Measurements from ENCODE around the gene OLFM1. TPM values are rescaled to one million over a fixed set of nuclear protein-coding genes. Genes with fewer than 3 reads are reported as not detected.

Gene OLFM1
- total RNA-seq, 2 donors from 2014 or later, result 7.6 to 9.7 TPM

GRCh38 chr9:135119496-135120064 is 32.1 kb downstream of the OLFM1 start:
- H3K27me3 ChIP-seq, result no peaks in the 10 kb centered on the region
- no peak overlapping the region for H3K27ac ChIP-seq
- H3K36me3 ChIP-seq, result no peaks in the 10 kb centered on the region
- no peaks in the 10 kb centered on the region for H3K4me1 ChIP-seq
- no peak overlapping the region for H3K4me3 ChIP-seq
- TF ChIP-seq CTCF (IDR thresholded peaks at IDR 0.05), result no peak
- no peak for DNase-seq (ENCODE audit: low spot score)
- no peaks in the 10 kb centered on the region for H3K9me3 ChIP-seq

- no peak for DNase-seq (ENCODE audit: low spot score)
Measured at GRCh38 chr9:135120249-135120648, 32.8 kb downstream of the OLFM1 start.

GRCh38 chr9:135122316-135122715 is 34.8 kb downstream of the OLFM1 start:
- no peak for DNase-seq (ENCODE audit: low spot score)
- Histone ChIP-seq H3K4me1 (no peaks in the 10 kb centered on the region), H3K4me3 (no peak overlapping the region), H3K36me3 (no peaks in the 10 kb centered on the region), H3K27me3 (no peaks in the 10 kb centered on the region), H3K9me3 (no peaks in the 10 kb centered on the region), H3K27ac (no peak overlapping the region)
- TF ChIP-seq CTCF (IDR thresholded peaks at IDR 0.05), result no peak

More at GRCh38 chr9:135120249-135120648, 32.8 kb downstream of the OLFM1 start:
- no peaks in the 10 kb centered on the region for H3K9me3 ChIP-seq
- H3K27me3 ChIP-seq, result no peaks in the 10 kb centered on the region
- no peak for TF ChIP-seq CTCF (IDR thresholded peaks at IDR 0.05)
- no peaks in the 10 kb centered on the region for H3K4me1 ChIP-seq
- H3K4me3 ChIP-seq, result no peak overlapping the region
- H3K36me3 ChIP-seq, result no peaks in the 10 kb centered on the region
- no peak overlapping the region for H3K27ac ChIP-seq

- no peaks in the 10 kb centered on the region for H3K4me1 ChIP-seq
Measured at GRCh38 chr9:135123126-135123772, 35.8 kb downstream of the OLFM1 start.

GRCh38 chr9:135123773-135124134 is 36.3 kb downstream of the OLFM1 start:
- TF ChIP-seq CTCF (IDR thresholded peaks at IDR 0.05), result no peak
- no peaks in the 10 kb centered on the region for H3K9me3 ChIP-seq
- no peaks in the 10 kb centered on the region for H3K27me3 ChIP-seq
- no peaks in the 10 kb centered on the region for H3K4me1 ChIP-seq
- no peaks in the 10 kb centered on the region for H3K36me3 ChIP-seq
- no peak overlapping the region for H3K4me3 ChIP-seq
- H3K27ac ChIP-seq, result no peak overlapping the region
- no peak for DNase-seq (ENCODE audit: low spot score)

More at GRCh38 chr9:135123126-135123772, 35.8 kb downstream of the OLFM1 start:
- no peaks in the 10 kb centered on the region for H3K27me3 ChIP-seq
- H3K9me3 ChIP-seq, result no peaks in the 10 kb centered on the region
- DNase-seq (ENCODE audit: low spot score), result no peak
- no peak overlapping the region for H3K27ac ChIP-seq
- TF ChIP-seq CTCF (IDR thresholded peaks at IDR 0.05), result no peak
- H3K36me3 ChIP-seq, result no peaks in the 10 kb centered on the region
- no peak overlapping the region for H3K4me3 ChIP-seq

All from right atrium auricular region (tissue), 2 donors.